Tibial artery (tissue), 4 donors: Measurements from ENCODE around the gene GALR2.
"Not testable (repeated sequence)": the region's sequence is repeated elsewhere in the genome, so short reads cannot be mapped to it uniquely, and the experiment has no call there.

Experiments used
- DNase-seq, 2 donors: peaks; one replicate each; pipeline ENCODE4 v3.0.0-alpha.2; 2019
- H3K27ac ChIP-seq, 2 donors: fragments of 200-600 bp; sonication (generic) in 1 of 2; 1 replicate in 1 of 2; 2 replicates in 1 of 2; pipeline ENCODE4 v1.5.1; 2018 to 2019; ENCODE audit warnings: mild to moderate bottlenecking in 1 of 2
- H3K27me3 ChIP-seq, 2 donors: fragments of 200-600 bp; sonication (generic) in 1 of 2; one replicate each; pipeline versions ENCODE4 v1.5.1 to v1.6.0; 2016 to 2019
- H3K36me3 ChIP-seq, 3 donors: fragments of 200-600 bp; sonication (generic) in 2 of 3; one replicate each; pipeline ENCODE4 v1.5.1; 2016 to 2019; ENCODE audit warnings: mild to moderate bottlenecking in 2 of 3
- H3K4me1 ChIP-seq, 4 donors: fragments of 200-600 bp; sonication (generic) in 2 of 4; 1 replicate in 3 of 4; 2 replicates in 1 of 4; pipeline ENCODE4 v1.5.1; 2016 to 2019
- H3K4me3 ChIP-seq, 2 donors: fragments of 200-600 bp; sonication (generic) in 1 of 2; 1 replicate in 1 of 2; 2 replicates in 1 of 2; pipeline ENCODE4 v1.5.1; 2018 to 2019; ENCODE audit warnings: mild to moderate bottlenecking in 2 of 2
- H3K9me3 ChIP-seq, 3 donors: fragments of 200-600 bp; sonication (generic) in 1 of 3; one replicate each; pipeline ENCODE4 v1.5.1; 2016 to 2019
- CTCF ChIP-seq, 2 experiments: fragments of 200-600 bp in 1 of 2; fragments of 450-650 bp in 1 of 2; IDR thresholded peaks; one replicate each; pipeline ENCODE4 v1.5.1; 2017 to 2019; ENCODE audit warnings: antibody characterized with exemption in 2 of 2, mild to moderate bottlenecking in 1 of 2, moderate library complexity in 1 of 2
- intact Hi-C: fragments of 100-400 bp; cut with DNase I; formaldehyde crosslinking; loops from one replicate; pipeline ENCODE4 v1.15.0; 2023; ENCODE audit warnings: low total_unique reads

The GALR2 gene

GRCh38 chr17:76038050-76038449 is 36.5 kb upstream of the GALR2 start:
- Histone ChIP-seq H3K36me3 (peaks cover 40 to 49% (median 48%) of the 10 kb centered on the region in 3 donors), H3K9me3 (no peaks in the 10 kb centered on the region), H3K4me1 (no peaks in the 10 kb centered on the region), H3K27ac (no peak overlapping the region), H3K27me3 (no peaks in the 10 kb centered on the region), H3K4me3 (no peak overlapping the region)
- DNase-seq: no peak
- TF ChIP-seq CTCF (IDR thresholded peaks at IDR 0.05): no peak
- intact Hi-C loops: no loop called here

DNA sequence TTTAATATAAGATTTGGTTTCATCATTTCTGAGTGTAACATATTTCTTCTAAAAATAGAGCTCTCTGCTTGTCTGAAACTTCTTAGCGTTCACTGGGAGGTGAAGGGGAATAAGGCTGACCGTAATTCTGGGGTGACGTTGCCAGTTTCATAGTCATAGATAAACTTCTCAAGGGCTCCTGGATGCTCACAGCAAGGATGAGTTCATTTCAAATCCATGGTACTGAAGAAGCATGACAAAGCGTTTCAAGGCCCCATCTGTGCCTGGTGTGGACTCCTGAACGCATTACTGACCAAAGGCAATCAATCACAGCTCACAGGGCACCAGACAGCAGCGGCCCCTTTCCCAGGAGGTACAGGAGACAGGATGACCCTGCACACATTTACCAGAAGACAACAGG is 35.5 kb upstream of the GALR2 start:
- DNase-seq: no peak
- Histone ChIP-seq H3K27me3 (no peaks in the 10 kb centered on the region), H3K4me1 (no peaks in the 10 kb centered on the region), H3K36me3 (peaks cover 51 to 60% (median 59%) of the 10 kb centered on the region in 3 donors), H3K4me3 (no peak overlapping the region), H3K27ac (no peak overlapping the region), H3K9me3 (no peaks in the 10 kb centered on the region)
- TF ChIP-seq CTCF (IDR thresholded peaks at IDR 0.05): no peak
- intact Hi-C loops: no loop called here

DNA sequence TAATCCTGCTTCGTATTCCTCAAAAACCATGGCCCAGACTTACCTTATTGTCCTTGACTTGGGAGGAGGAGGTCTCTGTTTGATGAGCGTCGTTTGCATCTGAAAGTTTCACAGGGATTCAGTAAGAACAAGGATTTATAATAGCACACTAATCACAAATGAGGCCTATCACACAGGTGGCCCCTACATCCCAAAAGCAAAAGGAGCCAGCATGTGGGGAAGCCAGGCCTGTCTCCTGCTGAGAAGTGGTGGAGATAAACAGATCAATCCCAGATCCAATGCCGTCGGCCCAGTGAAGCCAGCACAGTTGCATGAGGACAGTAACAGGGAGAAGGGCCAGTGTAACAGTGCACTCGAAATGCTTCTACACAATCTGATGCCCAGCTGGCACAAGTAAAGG is 34.2 kb upstream of the GALR2 start:
- Histone ChIP-seq H3K4me1 (no peaks in the 10 kb centered on the region), H3K36me3 (peaks cover 63 to 72% (median 71%) of the 10 kb centered on the region in 3 donors)
- intact Hi-C loops: no loop called here

GRCh38 chr17:76042868-76043267 is 31.7 kb upstream of the GALR2 start:
- H3K27me3 ChIP-seq, H3K4me1 ChIP-seq, DNase-seq, H3K27ac ChIP-seq, H3K9me3 ChIP-seq, intact Hi-C loops, H3K4me3 ChIP-seq: not testable (repeated sequence)
- peaks cover 88 to 97% (median 94%) of the 10 kb centered on the region in 3 donors for H3K36me3 ChIP-seq

More for the DNA sequence above, 34.2 kb upstream of the GALR2 start:
- DNase-seq: no peak
- Histone ChIP-seq H3K4me3 (no peak overlapping the region), H3K27ac (no peak overlapping the region), H3K27me3 (no peaks in the 10 kb centered on the region), H3K9me3 (no peaks in the 10 kb centered on the region)
- no peak for TF ChIP-seq CTCF (IDR thresholded peaks at IDR 0.05)

DNA sequence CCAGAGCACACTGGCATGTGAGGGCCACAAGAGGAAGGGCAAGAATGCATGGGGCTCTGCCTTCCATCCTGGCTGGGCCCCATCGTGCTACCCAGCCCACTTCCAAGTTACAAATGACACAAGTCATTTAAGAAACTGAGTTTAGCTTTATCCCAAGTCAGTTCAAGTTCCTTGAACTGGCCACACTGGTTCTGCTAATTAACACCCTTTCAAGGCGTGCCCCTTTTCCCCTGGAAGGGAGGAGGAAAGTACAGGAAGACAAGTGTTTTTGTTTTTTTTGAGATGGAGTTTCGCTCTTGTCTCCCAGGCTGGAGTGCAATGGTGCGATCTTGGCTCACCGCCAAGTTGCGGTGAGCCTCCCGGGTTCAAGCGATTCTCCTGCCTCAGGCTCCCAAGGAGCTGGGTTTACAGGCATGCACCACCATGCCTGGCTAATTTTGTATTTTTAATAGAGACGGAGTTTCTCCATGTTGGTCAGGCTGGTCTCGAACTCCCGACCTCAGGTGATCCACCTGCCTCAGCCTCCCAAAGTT is 30.0 kb upstream of the GALR2 start:
- H3K9me3 ChIP-seq, intact Hi-C loops, H3K4me1 ChIP-seq, H3K27ac ChIP-seq, H3K27me3 ChIP-seq, DNase-seq, H3K4me3 ChIP-seq: not testable (repeated sequence)
- peaks cover 96 to 100% (median 99%) of the 10 kb centered on the region in 3 donors for H3K36me3 ChIP-seq

DNA sequence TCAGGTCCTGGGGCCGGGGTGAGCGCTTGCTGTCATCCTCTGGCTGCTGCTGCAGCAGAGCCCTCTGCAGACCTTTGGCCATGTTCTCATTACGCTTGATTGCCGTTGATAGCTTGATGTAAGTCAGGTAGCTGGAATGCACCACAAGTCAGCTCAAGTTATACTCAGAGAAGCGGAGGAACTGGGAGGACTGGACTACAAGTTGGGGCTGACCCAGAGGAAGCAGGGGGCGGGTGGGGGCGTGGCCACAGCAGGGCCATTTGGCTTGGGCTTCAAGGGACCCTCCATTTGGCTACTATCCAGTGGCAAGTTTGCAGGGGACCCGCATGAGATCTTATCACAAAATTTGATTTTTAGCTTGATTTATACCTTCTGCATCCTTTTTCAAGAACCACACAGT is 28.5 kb upstream of the GALR2 start:
- DNase-seq: no peak
- H3K4me3 ChIP-seq: no peak overlapping the region
- peaks cover 90 to 100% (median 92%) of the 10 kb centered on the region in 3 donors for H3K36me3 ChIP-seq
- H3K27me3 ChIP-seq: no peaks in the 10 kb centered on the region
- intact Hi-C loops: no loop called here
- TF ChIP-seq CTCF (IDR thresholded peaks at IDR 0.05): no peak
- no peak overlapping the region for H3K27ac ChIP-seq
- no peaks in the 10 kb centered on the region for H3K4me1 ChIP-seq
- no peaks in the 10 kb centered on the region for H3K9me3 ChIP-seq
